C4-2B (cell line): ENCODE data around the gene PLD4.

Experiments
- CTCF ChIP-seq: fragments of 450-650 bp; conservative IDR thresholded peaks from 2 replicates; pipeline ENCODE4 v1.5.1; 2017; ENCODE audit warnings: mild to moderate bottlenecking
- ZFX ChIP-seq: fragments of 450-650 bp; IDR thresholded peaks from 2 replicates; pipeline ENCODE4 v1.6.1; 2017

GRCh38 chr14:104938960-104939359, 14.3 kb downstream of the PLD4 start:
- TF ChIP-seq CTCF (no peak), ZFX (no peak)
